Neutrophil (primary cell): ENCODE data around the gene RDH5.

Source experiments
- H3K27ac ChIP-seq: fragments of 200-600 bp; sonication (generic); 2 replicates; pipeline ENCODE4 v1.5.1; 2016; ENCODE audit warnings: mild to moderate bottlenecking, moderate library complexity
- H3K27me3 ChIP-seq: fragments of 200-600 bp; sonication (generic); 2 replicates; pipeline ENCODE4 v1.6.0; 2016; ENCODE audit warnings: mild to moderate bottlenecking
- H3K36me3 ChIP-seq: fragments of 200-600 bp; sonication (generic); 2 replicates; pipeline ENCODE4 v1.5.1; 2017
- H3K4me1 ChIP-seq, 2 experiments: fragments of 200-600 bp in 1 of 2; sonication (generic) in 1 of 2; 1 replicate in 1 of 2; 2 replicates in 1 of 2; pipeline versions ENCODE4 v1.5.1 to v1.6.1; 2013 to 2016; ENCODE audit warnings: low read depth in 1 of 2, low read length in 1 of 2, mild to moderate bottlenecking in 1 of 2, moderate library complexity in 1 of 2; ENCODE audit not compliant: control insufficient read depth in 1 of 2, insufficient read depth in 1 of 2
- H3K4me3 ChIP-seq, 2 experiments: fragments of 200-600 bp in 1 of 2; sonication (generic) in 1 of 2; 1 replicate in 1 of 2; 2 replicates in 1 of 2; pipeline ENCODE4 v1.5.1; 2013 to 2016; ENCODE audit warnings: low read depth in 1 of 2, low read length in 1 of 2, mild to moderate bottlenecking in 1 of 2, moderate library complexity in 1 of 2
- H3K9me3 ChIP-seq: fragments of 200-600 bp; sonication (generic); 2 replicates; pipeline ENCODE4 v1.5.1; 2016
- CTCF ChIP-seq: fragments of 200-600 bp; sonication (generic); IDR thresholded peaks from 2 replicates; pipeline ENCODE4 v1.5.1; 2016; ENCODE audit warnings: antibody characterized with exemption

RDH5 gene

GRCh38 chr12:55745361-55746173 is 25.4 kb downstream of the RDH5 start:
- Histone ChIP-seq H3K4me1 (peaks cover 14 to 15% of the 10 kb centered on the region in 2 experiments), H3K27me3 (peaks cover 63% of the 10 kb centered on the region), H3K9me3 (no peaks in the 10 kb centered on the region), H3K27ac (no peak overlapping the region), H3K36me3 (peaks cover 7% of the 10 kb centered on the region), H3K4me3 (no peak overlapping the region)
- no peak for TF ChIP-seq CTCF

- no peak for TF ChIP-seq CTCF
- H3K4me3 ChIP-seq, result no peak overlapping the region
Measured at GRCh38 chr12:55746174-55746912, 26.1 kb downstream of the RDH5 start.

GRCh38 chr12:55746913-55747231 is 26.7 kb downstream of the RDH5 start:
- Histone ChIP-seq H3K9me3 (no peaks in the 10 kb centered on the region), H3K4me1 (peaks cover 14 to 15% of the 10 kb centered on the region in 2 experiments), H3K27ac (no peak overlapping the region), H3K27me3 (peaks cover 51% of the 10 kb centered on the region), H3K4me3 (no peak overlapping the region), H3K36me3 (peaks cover 18% of the 10 kb centered on the region)
- TF ChIP-seq CTCF, result no peak

More at GRCh38 chr12:55746174-55746912, 26.1 kb downstream of the RDH5 start:
- H3K9me3 ChIP-seq, result no peaks in the 10 kb centered on the region
- no peak overlapping the region for H3K27ac ChIP-seq
- peaks cover 12% of the 10 kb centered on the region for H3K36me3 ChIP-seq
- H3K4me1 ChIP-seq, result peaks cover 14 to 15% of the 10 kb centered on the region in 2 experiments
- H3K27me3 ChIP-seq, result peaks cover 57% of the 10 kb centered on the region

GRCh38 chr12:55748230-55748993 is 28.2 kb downstream of the RDH5 start:
- Histone ChIP-seq H3K27ac (no peak overlapping the region), H3K4me1 (peaks cover 9 to 10% of the 10 kb centered on the region in 2 experiments), H3K36me3 (peaks cover 33% of the 10 kb centered on the region), H3K27me3 (peaks cover 36% of the 10 kb centered on the region), H3K4me3 (no peak overlapping the region), H3K9me3 (no peaks in the 10 kb centered on the region)
- TF ChIP-seq CTCF, result no peak

GRCh38 chr12:55755246-55755645 is 35.1 kb downstream of the RDH5 start:
- Histone ChIP-seq H3K4me3 (no peak overlapping the region), H3K4me1 (no peaks in the 10 kb centered on the region), H3K27me3 (no peaks in the 10 kb centered on the region), H3K9me3 (no peaks in the 10 kb centered on the region), H3K36me3 (peaks cover 94% of the 10 kb centered on the region), H3K27ac (no peak overlapping the region)
- TF ChIP-seq CTCF, result no peak
